H1 (cell line): Measurements from ENCODE around the gene LYPD6.

Experiments used
- BCL11A ChIP-seq, 2 experiments: IDR thresholded peaks; one replicate each; pipeline ENCODE4 v1.6.1; 2011; ENCODE audit warnings: low read depth in 2 of 2, low read length in 2 of 2, mild to moderate bottlenecking in 2 of 2
- CEBPB ChIP-seq: IDR thresholded peaks from 2 replicates; pipeline ENCODE4 v1.6.1; 2012; ENCODE audit warnings: low read depth, low read length
- CHD1 ChIP-seq: IDR thresholded peaks from 2 replicates; pipeline ENCODE4 v1.6.1; 2012; ENCODE audit warnings: low read depth, low read length, improper control_type of control experiment
- CREB1 ChIP-seq: IDR thresholded peaks from 2 replicates; pipeline ENCODE4 v1.6.1; 2012; ENCODE audit warnings: inconsistent platforms
- CTCF ChIP-seq, 3 experiments: IDR thresholded peaks; 1 replicate in 2 of 3; 2 replicates in 1 of 3; pipeline versions ENCODE4 v1.5.1 to v1.6.1; 2011; ENCODE audit warnings: low read length in 3 of 3, mild to moderate bottlenecking in 3 of 3, inconsistent platforms in 2 of 3, low read depth in 1 of 3, moderate library complexity in 1 of 3; ENCODE audit not compliant: insufficient read depth in 1 of 3; ENCODE audit errors: control extremely low read depth in 1 of 3
- EGR1 ChIP-seq: IDR thresholded peaks from 2 replicates; pipeline ENCODE4 v1.6.1; 2011; ENCODE audit warnings: low read depth, low read length, borderline replicate concordance
- POLR2A ChIP-seq, 2 experiments: IDR thresholded peaks; 1 replicate in 1 of 2; 2 replicates in 1 of 2; pipeline ENCODE4 v1.6.1; 2011; ENCODE audit warnings: low read depth in 2 of 2, low read length in 2 of 2, mild to moderate bottlenecking in 2 of 2; ENCODE audit errors: control extremely low read depth in 1 of 2
- POLR2AphosphoS5 ChIP-seq: IDR thresholded peaks from 2 replicates; pipeline ENCODE4 v1.6.1; 2011; ENCODE audit warnings: low read depth, low read length
- TAF1 ChIP-seq: IDR thresholded peaks from 2 replicates; pipeline ENCODE4 v1.6.1; 2011; ENCODE audit warnings: mild to moderate bottlenecking, low read depth, low read length
- TBP ChIP-seq: IDR thresholded peaks from 2 replicates; pipeline ENCODE4 v1.6.1; 2011; ENCODE audit warnings: low read depth, low read length, improper control_type of control experiment
- TEAD4 ChIP-seq: IDR thresholded peaks from 2 replicates; pipeline ENCODE4 v1.6.1; 2012; ENCODE audit warnings: low read depth, low read length, inconsistent platforms, mixed read lengths

DNA sequence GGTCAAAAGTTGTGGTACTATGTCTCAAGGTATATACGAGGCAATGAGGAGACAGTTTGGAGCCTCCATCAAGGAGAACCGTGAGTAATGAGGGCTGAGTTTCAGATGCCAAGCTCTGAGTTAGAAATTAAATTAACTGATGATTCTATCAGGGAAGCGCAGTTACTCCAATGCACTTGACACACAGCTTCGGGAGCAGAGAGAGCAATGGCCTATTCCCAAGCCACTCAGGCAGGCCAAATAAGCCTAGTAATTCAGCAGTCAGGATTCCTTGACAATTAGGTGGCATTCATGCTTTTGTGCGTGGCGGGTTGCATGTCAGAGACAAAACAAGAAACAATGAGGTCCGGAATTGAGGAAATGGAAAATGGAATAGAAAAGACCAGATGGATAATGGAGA lies 134.0 kb downstream of the LYPD6 start:
- no peak for TF ChIP-seq TAF1
- no peak for TF ChIP-seq CEBPB
- TF ChIP-seq BCL11A (IDR thresholded peaks at IDR 0.05; ENCODE audit: low read depth in 2 of 2, low read length in 2 of 2), result no peak
- no peak for TF ChIP-seq POLR2AphosphoS5
- no peak for TF ChIP-seq CTCF (IDR thresholded peaks at IDR 0.05; ENCODE audit: control extremely low read depth in 1 of 3, insufficient read depth in 1 of 3, low read depth in 1 of 3, low read length in 3 of 3)
- no peak for TF ChIP-seq TBP
- no peak for TF ChIP-seq CHD1
- TF ChIP-seq CREB1, result no peak
- TF ChIP-seq TEAD4, result no peak
- TF ChIP-seq POLR2A (IDR thresholded peaks at IDR 0.05; ENCODE audit: control extremely low read depth in 1 of 2, low read depth in 2 of 2, low read length in 2 of 2), result no peak
- TF ChIP-seq EGR1, result no peak
